Ramos (cell line): ENCODE data around the gene TERT.

Experiments used
- in situ Hi-C: fragments of 300-500 bp; cut with MboI; formaldehyde crosslinking; loops from one replicate; pipeline ENCODE4 v1.14.3; 2022; ENCODE audit warnings: low sequenced_read_pairs; ENCODE audit not compliant: unreplicated experiment

TERT gene

GRCh38 chr5:1226839-1227581 lies 67.9 kb downstream of the TERT start:
- in situ Hi-C loops: no loop called here

GRCh38 chr5:1226231-1226630 lies 68.6 kb downstream of the TERT start:
- in situ Hi-C loops: no loop called here

- in situ Hi-C loops: no loop called here
These were observed 69.8 kb downstream of the TERT start, which contains the start of gene SLC6A18 for GRCh38 chr5:1225081-1225480. SLC6A18 (plus strand) TSS chr5:1225381; CDS start chr5:1225478, 97 bp downstream.

GRCh38 chr5:1224631-1225030 lies 70.2 kb downstream of the TERT start:
- in situ Hi-C loops: no loop called here

GRCh38 chr5:1223278-1223670 lies 71.6 kb downstream of the TERT start:
- in situ Hi-C loops: no loop called here

GRCh38 chr5:1222621-1223277 lies 72.1 kb downstream of the TERT start:
- in situ Hi-C loops: no loop called here

- in situ Hi-C loops: no loop called here
These were observed 72.7 kb downstream of the TERT start for GRCh38 chr5:1222147-1222546.

- in situ Hi-C loops: no loop called here
These were observed 73.1 kb downstream of the TERT start for GRCh38 chr5:1221721-1222120.

- in situ Hi-C loops: no loop called here
These were observed 74.0 kb downstream of the TERT start for GRCh38 chr5:1220831-1221230.

GRCh38 chr5:1220351-1220750 lies 74.5 kb downstream of the TERT start:
- in situ Hi-C loops: no loop called here

- in situ Hi-C loops: no loop called here
These were observed 75.1 kb downstream of the TERT start for GRCh38 chr5:1219768-1220100.

- in situ Hi-C loops: no loop called here
These were observed 75.6 kb downstream of the TERT start for GRCh38 chr5:1219098-1219767.

GRCh38 chr5:1218351-1219080 lies 76.4 kb downstream of the TERT start:
- in situ Hi-C loops: no loop called here

- in situ Hi-C loops: no loop called here
These were observed 77.2 kb downstream of the TERT start for GRCh38 chr5:1217596-1218206.

- in situ Hi-C loops: no loop called here
These were observed 78.0 kb downstream of the TERT start for GRCh38 chr5:1216918-1217295.

GRCh38 chr5:1216211-1216917 lies 78.5 kb downstream of the TERT start:
- in situ Hi-C loops: no loop called here

- in situ Hi-C loops: no loop called here
These were observed 79.4 kb downstream of the TERT start for GRCh38 chr5:1215320-1216096.

- in situ Hi-C loops: no loop called here
These were observed 80.0 kb downstream of the TERT start for GRCh38 chr5:1214936-1215220.

- in situ Hi-C loops: no loop called here
These were observed 80.5 kb downstream of the TERT start for GRCh38 chr5:1214163-1214935.
